K562 (cell line): Measurements from ENCODE around the gene DNAAF1. TPM values are rescaled to one million over a fixed set of nuclear protein-coding genes. Genes with fewer than 3 reads are reported as not detected.

Experiments used
- CCNT2 ChIP-seq: IDR thresholded peaks from 2 replicates; pipeline ENCODE4 v1.6.1; 2011; ENCODE audit warnings: borderline replicate concordance, low read depth, mild to moderate bottlenecking, moderate library complexity, mixed read lengths, low read length; ENCODE audit not compliant: insufficient read length; ENCODE audit errors: extremely low read depth
- CHD4 ChIP-seq: fragments of 200-600 bp; sonication (generic); IDR thresholded peaks from 3 replicates; pipeline ENCODE4 v1.6.1; 2012; ENCODE audit warnings: low read depth, mild to moderate bottlenecking, mixed read lengths, low read length, inconsistent platforms; ENCODE audit not compliant: insufficient read depth, insufficient replicate concordance, poor library complexity, severe bottlenecking
- FOXO4 ChIP-seq: fragments of 450-650 bp; formaldehyde crosslinking; IDR thresholded peaks from 2 replicates; pipeline ENCODE4 v1.4.0; 2020; ENCODE audit warnings: mild to moderate bottlenecking, moderate library complexity
- MEIS2 ChIP-seq: fragments of 450-650 bp; IDR thresholded peaks from 2 replicates; pipeline ENCODE4 v1.6.1; 2014; ENCODE audit warnings: mild to moderate bottlenecking; ENCODE audit not compliant: partially characterized antibody
- RBM25 ChIP-seq: fragments of 200-400 bp; formaldehyde crosslinking; IDR thresholded peaks from 2 replicates; pipeline ENCODE4 v1.6.1; 2018; ENCODE audit warnings: low read length, low read depth, moderate library complexity; ENCODE audit not compliant: severe bottlenecking
- TEAD2 ChIP-seq: fragments of 450-650 bp; IDR thresholded peaks from 2 replicates; pipeline ENCODE4 v1.6.1; 2016; ENCODE audit warnings: missing genetic modification characterization, control low read depth, missing compliant biosample characterization
- ZKSCAN3 ChIP-seq: fragments of 250-450 bp; sonication (Bioruptor Pico); IDR thresholded peaks from 2 replicates; pipeline ENCODE4 v1.4.0; 2020
- ZNF318 ChIP-seq, 2 experiments: fragments of 450-650 bp; IDR thresholded peaks; 2 replicates each; pipeline ENCODE4 v1.6.1; 2016; ENCODE audit warnings: mild to moderate bottlenecking in 2 of 2, borderline replicate concordance in 1 of 2, low read depth in 1 of 2, moderate library complexity in 1 of 2
- ZSCAN29 ChIP-seq: fragments of 450-650 bp; IDR thresholded peaks from 2 replicates; pipeline ENCODE4 v1.6.1; 2017
- polyA plus RNA-seq, 8 experiments: library from polyadenylated mRNA; depleted of rRNA in 4 of 8; stranded (reverse) in 5 of 8; unstranded in 3 of 8; fragments of >200 nt; fragmentation: Nextera tagmentation in 2 of 8; fragmentation: Illumina TruSeq in 1 of 8; extraction: Ambion mirVana in 2 of 8; extraction: Trizol in 1 of 8; gene quantifications; 2 replicates each; pipeline versions ENCODE4 v1.2.1 to v1.2.3, GENCODE V29; 2011 to 2014; ENCODE audit warnings: inconsistent platforms in 1 of 8, missing spikeins in 1 of 8
- total RNA-seq, 7 experiments: library from RNA; depleted of rRNA in 6 of 7; stranded (reverse); fragments of >200 nt in 6 of 7; fragmentation: Illumina TruSeq in 2 of 7; extraction: Trizol in 2 of 7; gene quantifications; 2 replicates each; pipeline versions ENCODE4 v1.2.1 to v1.2.3, GENCODE V29; 2011 to 2021; ENCODE audit warnings: low replicate concordance in 1 of 7
- TF ChIP-seq, protein P1 (sequence below): fragments of 250-450 bp; sonication (Bioruptor Pico); IDR thresholded peaks from 2 replicates; pipeline ENCODE4 v1.8.0; 2021; ENCODE audit warnings: mild to moderate bottlenecking, moderate library complexity
- TF ChIP-seq, protein P2 (sequence below): sonication (generic); IDR thresholded peaks from 2 replicates; pipeline ENCODE4 v1.6.1; 2016

The DNAAF1 gene
- total and polyA plus RNA-seq, 9 of the 15 experiments (the other 6 are each of a cell fraction or from before 2014, with no cell fraction given) = 0.01 TPM; not detected in 8

DNA sequence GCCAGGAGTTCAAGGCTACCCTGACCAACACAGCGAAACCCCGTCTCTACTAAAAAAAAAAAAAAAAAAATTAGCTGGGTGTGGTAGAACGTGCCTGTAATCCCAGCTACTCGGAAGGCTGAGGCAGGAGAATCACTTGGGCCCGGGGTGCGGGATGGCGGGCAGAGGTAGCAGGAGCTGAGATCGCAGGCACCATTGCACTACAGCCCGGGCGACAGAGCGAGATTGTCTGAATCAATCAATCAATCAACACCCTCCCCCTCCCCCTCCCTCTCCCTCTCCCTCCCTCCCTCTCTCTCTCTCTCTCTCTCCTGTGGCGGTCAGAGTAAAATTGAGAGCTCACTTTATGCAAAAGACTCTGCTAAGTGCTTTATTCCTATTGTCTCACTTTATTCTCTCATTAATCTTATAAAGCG is 1.3 kb upstream of the DNAAF1 start (continued):
- TF ChIP-seq CCNT2 (no peak), ZKSCAN3 (CRISPR knock-in tag) (no peak), CHD4 (no peak), MEIS2 (peak; percentile 89), FOXO4 (CRISPR knock-in tag) (no peak), ZSCAN29 (no peak), ZNF318 (IDR thresholded peaks at IDR 0.05; ENCODE audit: borderline replicate concordance in 1 of 2, low read depth in 1 of 2) (no peak), RBM25 (no peak), TEAD2 (tag) (no peak)
- TF ChIP-seq, protein P1, sequence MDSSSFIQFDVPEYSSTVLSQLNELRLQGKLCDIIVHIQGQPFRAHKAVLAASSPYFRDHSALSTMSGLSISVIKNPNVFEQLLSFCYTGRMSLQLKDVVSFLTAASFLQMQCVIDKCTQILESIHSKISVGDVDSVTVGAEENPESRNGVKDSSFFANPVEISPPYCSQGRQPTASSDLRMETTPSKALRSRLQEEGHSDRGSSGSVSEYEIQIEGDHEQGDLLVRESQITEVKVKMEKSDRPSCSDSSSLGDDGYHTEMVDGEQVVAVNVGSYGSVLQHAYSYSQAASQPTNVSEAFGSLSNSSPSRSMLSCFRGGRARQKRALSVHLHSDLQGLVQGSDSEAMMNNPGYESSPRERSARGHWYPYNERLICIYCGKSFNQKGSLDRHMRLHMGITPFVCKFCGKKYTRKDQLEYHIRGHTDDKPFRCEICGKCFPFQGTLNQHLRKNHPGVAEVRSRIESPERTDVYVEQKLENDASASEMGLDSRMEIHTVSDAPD (CRISPR knock-in tag) = no peak
- TF ChIP-seq, protein P2, sequence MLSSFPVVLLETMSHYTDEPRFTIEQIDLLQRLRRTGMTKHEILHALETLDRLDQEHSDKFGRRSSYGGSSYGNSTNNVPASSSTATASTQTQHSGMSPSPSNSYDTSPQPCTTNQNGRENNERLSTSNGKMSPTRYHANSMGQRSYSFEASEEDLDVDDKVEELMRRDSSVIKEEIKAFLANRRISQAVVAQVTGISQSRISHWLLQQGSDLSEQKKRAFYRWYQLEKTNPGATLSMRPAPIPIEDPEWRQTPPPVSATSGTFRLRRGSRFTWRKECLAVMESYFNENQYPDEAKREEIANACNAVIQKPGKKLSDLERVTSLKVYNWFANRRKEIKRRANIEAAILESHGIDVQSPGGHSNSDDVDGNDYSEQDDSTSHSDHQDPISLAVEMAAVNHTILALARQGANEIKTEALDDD = no peak
